GM18519 (cell line): ENCODE data around the gene PLXNB2.

ENCODE experiments used
- ATAC-seq: cut with Tn5 transposase; IDR thresholded peaks from one replicate; pipeline ENCODE4 v1.9.1; 2021; ENCODE audit warnings: mild to moderate bottlenecking, moderate library complexity; ENCODE audit not compliant: unreplicated experiment, low FRiP score

The PLXNB2 gene

GRCh38 chr22:50312371-50312770 lies 4.9 kb upstream of the PLXNB2 start:
- no peak for ATAC-seq

- no peak for ATAC-seq
These were observed 4.3 kb upstream of the PLXNB2 start for GRCh38 chr22:50311606-50312351.

- no peak for ATAC-seq
These were observed 3.6 kb upstream of the PLXNB2 start for GRCh38 chr22:50310949-50311444.

GRCh38 chr22:50310031-50310722 lies 2.7 kb upstream of the PLXNB2 start:
- ATAC-seq: no peak

- no peak for ATAC-seq
These were observed 2.1 kb upstream of the PLXNB2 start for GRCh38 chr22:50309601-50309991.

- ATAC-seq: no peak
These were observed 1.6 kb upstream of the PLXNB2 start for GRCh38 chr22:50308986-50309600.

GRCh38 chr22:50308597-50308935 lies 1.1 kb upstream of the PLXNB2 start:
- no peak for ATAC-seq

- ATAC-seq: no peak
These were observed 597 bp upstream of the PLXNB2 start for GRCh38 chr22:50307890-50308596.

- no peak for ATAC-seq
These were observed 1.4 kb downstream of the PLXNB2 start for GRCh38 chr22:50305923-50306566.

GRCh38 chr22:50305393-50305922 lies 2.0 kb downstream of the PLXNB2 start:
- ATAC-seq: no peak

- no peak for ATAC-seq
These were observed 2.7 kb downstream of the PLXNB2 start for GRCh38 chr22:50304528-50305392.

- no peak for ATAC-seq
These were observed 3.5 kb downstream of the PLXNB2 start for GRCh38 chr22:50303848-50304527.

GRCh38 chr22:50303515-50303847 lies 4.0 kb downstream of the PLXNB2 start:
- ATAC-seq: no peak

- ATAC-seq: no peak
These were observed 4.9 kb downstream of the PLXNB2 start for GRCh38 chr22:50302564-50302963.

- ATAC-seq: no peak
These were observed 5.4 kb downstream of the PLXNB2 start for GRCh38 chr22:50302041-50302541.

GRCh38 chr22:50301581-50301991 lies 5.9 kb downstream of the PLXNB2 start:
- ATAC-seq: no peak

GRCh38 chr22:50300620-50301257 lies 6.7 kb downstream of the PLXNB2 start:
- no peak for ATAC-seq
